HUES6 (cell line): ENCODE measurements around the gene BPIFB2.

Experiments used
- H3K27ac ChIP-seq: 2 replicates; pipeline ENCODE4 v1.7.0; 2013; ENCODE audit warnings: low read depth, mild to moderate bottlenecking, low read length, inconsistent platforms
- H3K27me3 ChIP-seq: 2 replicates; pipeline ENCODE4 v1.6.1; 2013; ENCODE audit warnings: low read length; ENCODE audit not compliant: control insufficient read depth, insufficient read depth
- H3K36me3 ChIP-seq: 2 replicates; pipeline ENCODE4 v1.6.1; 2013; ENCODE audit warnings: low read length; ENCODE audit not compliant: control insufficient read depth, insufficient read depth
- H3K4me1 ChIP-seq: 2 replicates; pipeline ENCODE4 v1.6.1; 2013; ENCODE audit warnings: low read length; ENCODE audit not compliant: control insufficient read depth, insufficient read depth
- H3K4me3 ChIP-seq: 2 replicates; pipeline ENCODE4 v1.5.1; 2013; ENCODE audit warnings: low read depth, low read length
- H3K9ac ChIP-seq: one replicate; pipeline ENCODE4 v1.6.1; 2013; ENCODE audit warnings: mild to moderate bottlenecking, low read length
- H3K9me3 ChIP-seq: 2 replicates; pipeline ENCODE4 v1.6.1; 2013; ENCODE audit warnings: low read depth, low read length; ENCODE audit not compliant: control insufficient read depth, insufficient read depth

Gene BPIFB2

DNA sequence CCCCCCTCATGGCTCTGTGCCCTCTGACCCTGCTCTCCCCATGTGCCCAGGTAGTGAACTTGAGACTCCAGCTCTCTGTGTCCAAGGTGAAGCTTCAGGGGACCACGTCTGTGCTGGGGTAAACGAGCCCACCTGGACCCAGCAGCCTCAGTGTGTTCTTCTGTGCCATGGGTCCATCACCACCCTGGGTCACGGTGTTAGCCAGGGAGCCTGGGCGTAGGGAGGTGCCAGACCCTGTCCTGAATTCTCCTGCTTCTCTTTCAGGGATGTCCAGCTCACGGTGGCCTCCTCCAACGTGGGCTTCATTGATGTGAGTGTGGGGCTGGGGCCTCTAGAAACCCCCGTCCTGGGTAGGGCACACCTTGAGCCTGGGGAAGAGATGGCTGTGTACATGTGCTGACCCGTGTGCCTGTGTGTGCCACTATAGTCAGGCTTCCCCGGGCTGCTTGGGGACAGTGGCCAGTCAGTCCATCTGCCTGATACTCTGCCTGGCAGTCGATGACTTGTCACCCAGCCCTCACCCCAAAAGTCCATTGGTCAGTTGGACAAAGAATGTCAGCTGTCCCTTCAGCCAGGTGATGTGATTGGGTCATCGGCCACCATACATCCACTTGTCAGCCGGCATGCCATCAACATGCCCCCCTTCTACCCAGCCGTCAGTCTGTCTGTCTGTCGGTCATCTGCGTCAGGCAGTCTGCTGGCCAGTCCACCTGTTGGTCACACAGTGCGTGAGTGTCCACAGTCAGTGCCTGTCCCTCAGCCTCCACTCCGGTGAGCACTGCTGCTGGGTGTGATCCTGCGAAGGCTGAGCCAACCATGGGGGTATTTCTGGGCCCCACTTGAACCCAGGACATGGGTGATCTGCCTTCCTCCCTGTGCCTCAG lies 13.0 kb downstream of the BPIFB2 start:
- Histone ChIP-seq H3K9ac (no peak overlapping the region), H3K4me1 (peaks cover 5% of the 10 kb centered on the region; the same call in 1 of the 2 replicates), H3K27me3 (no peaks in the 10 kb centered on the region), H3K27ac (no peak overlapping the region), H3K36me3 (no peaks in the 10 kb centered on the region), H3K4me3 (no peak overlapping the region), H3K9me3 (no peaks in the 10 kb centered on the region)

DNA sequence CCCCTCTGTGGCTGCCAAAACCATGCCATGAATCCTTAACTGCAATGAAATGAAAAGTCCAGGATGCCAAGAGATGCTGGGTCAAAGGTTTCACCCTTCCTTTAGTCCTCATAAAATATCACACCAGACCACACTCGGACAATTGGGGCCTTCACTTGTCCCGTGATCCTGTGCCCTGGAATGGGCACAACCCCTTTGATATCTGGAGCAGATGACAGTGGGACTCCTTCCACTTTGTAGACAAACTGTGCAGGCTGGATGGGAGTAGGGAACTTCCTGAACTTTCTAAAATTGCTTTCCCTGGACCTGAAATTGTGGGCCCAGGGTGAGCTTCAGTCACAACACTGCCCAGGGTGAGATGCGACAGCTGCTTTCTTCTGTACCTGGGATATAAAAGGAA lies 14.4 kb downstream of the BPIFB2 start:
- Histone ChIP-seq H3K4me3 (no peak overlapping the region), H3K27me3 (no peaks in the 10 kb centered on the region)

DNA sequence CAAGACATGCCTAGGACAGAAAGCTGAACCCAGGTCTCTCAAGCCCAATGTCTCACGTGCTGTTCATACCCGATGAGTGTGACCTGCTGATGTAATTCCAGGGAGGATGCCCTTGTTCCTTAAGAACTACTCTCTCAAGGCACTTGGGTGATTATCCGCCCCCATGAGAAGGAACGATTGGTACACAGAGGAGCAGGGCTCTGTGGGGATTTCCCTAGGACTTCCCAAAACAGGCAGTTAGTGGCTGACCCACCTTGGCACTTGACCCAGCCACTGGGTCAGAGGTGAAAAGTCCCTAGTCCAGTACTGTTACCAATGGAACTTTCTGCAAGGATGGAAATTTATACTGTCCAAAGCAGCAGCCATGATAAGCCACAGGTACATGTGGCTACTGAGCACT lies 14.8 kb downstream of the BPIFB2 start:
- no peak overlapping the region for H3K4me3 ChIP-seq
- H3K27ac ChIP-seq, result no peak overlapping the region
- H3K9me3 ChIP-seq, result no peaks in the 10 kb centered on the region
- no peak overlapping the region for H3K9ac ChIP-seq
- no peaks in the 10 kb centered on the region for H3K36me3 ChIP-seq
- no peaks in the 10 kb centered on the region for H3K27me3 ChIP-seq
- peaks cover 5% of the 10 kb centered on the region; the same call in 1 of the 2 replicates for H3K4me1 ChIP-seq

More for the DNA sequence above, 14.4 kb downstream of the BPIFB2 start:
- Histone ChIP-seq H3K4me1 (peaks cover 5% of the 10 kb centered on the region; the same call in 1 of the 2 replicates), H3K27ac (no peak overlapping the region), H3K36me3 (no peaks in the 10 kb centered on the region), H3K9me3 (no peaks in the 10 kb centered on the region), H3K9ac (no peak overlapping the region)

DNA sequence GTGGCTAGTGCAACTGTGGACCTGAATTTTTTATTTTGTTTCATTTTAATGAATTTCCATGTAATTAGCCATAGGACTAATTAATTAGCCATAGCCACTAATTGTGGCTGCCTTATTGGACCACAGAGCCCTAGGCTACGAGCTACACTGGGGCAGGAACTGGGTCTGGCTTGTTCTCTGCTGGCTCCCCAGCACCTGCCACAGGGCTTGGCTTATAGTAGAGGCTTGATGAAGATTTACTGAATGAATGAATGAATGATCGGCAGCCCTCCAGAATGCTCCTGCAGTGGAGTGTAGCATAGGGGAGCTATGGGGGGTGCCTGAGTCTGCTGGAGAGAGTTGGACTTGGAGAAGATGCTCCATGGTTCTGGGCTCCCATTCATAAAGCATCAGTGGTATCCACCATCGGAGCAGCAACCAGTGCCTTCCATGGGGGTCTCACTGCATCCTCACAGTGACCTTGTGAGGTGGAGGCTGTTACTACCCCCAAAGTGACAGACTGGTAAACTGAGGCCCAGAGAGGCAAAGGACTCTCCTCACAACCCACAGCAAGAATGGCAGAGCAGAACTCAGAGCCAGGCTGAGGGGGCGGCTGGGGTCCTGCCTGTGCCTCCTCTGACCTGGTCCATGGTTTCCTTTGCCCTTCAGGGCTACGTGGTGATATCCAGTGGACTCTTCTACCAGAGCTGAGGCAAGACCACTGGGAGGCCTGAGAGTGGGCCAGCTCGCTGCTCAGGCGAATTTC lies 15.4 kb downstream of the BPIFB2 start:
- no peaks in the 10 kb centered on the region for H3K36me3 ChIP-seq
- peaks cover 5% of the 10 kb centered on the region; the same call in 1 of the 2 replicates for H3K4me1 ChIP-seq
- H3K27me3 ChIP-seq, result no peaks in the 10 kb centered on the region

DNA sequence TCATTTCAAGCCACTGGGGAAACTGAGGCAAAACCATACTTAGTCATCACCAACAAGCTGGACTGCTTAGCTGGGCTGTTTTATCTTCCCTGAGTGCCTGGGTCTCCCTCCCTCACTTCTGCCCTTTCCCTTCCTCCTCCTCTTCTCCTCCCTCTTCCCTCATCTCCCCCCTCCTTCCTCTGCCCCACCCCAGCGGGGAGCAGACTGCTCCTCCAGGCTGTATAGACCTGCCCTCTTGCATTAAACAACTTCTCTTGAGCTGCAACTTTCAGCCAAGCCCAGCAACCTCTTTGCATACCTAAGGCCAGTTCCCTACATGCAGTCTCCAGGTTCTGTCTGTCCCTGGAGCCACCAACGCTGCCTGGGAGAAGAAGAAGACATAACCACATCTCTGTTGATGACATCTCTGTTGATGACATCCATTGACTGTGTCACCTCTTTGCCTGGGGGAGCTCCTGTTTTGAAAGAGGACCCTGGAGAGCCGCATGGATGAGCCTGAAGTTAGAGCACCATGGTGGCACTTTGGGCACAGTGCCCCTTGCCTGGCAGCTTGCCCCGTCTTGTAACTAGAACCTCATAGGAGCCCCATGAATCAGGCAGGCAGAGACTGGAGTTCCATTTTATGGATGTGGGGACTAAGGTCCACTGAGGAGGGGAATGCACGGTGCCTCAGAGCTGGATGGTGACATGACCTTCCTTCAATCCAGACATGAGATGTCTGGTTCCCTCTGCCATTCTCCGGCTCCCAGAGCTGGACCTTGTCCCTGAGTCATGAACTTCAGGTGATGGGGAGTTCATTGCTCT lies 16.1 kb downstream of the BPIFB2 start:
- Histone ChIP-seq H3K9me3 (no peaks in the 10 kb centered on the region), H3K9ac (no peak overlapping the region), H3K27me3 (no peaks in the 10 kb centered on the region), H3K4me3 (no peak overlapping the region), H3K4me1 (peaks cover 5% of the 10 kb centered on the region; the same call in 1 of the 2 replicates), H3K36me3 (no peaks in the 10 kb centered on the region), H3K27ac (no peak overlapping the region)

More for the DNA sequence above, 15.4 kb downstream of the BPIFB2 start:
- Histone ChIP-seq H3K9me3 (no peaks in the 10 kb centered on the region), H3K4me3 (no peak overlapping the region), H3K9ac (no peak overlapping the region), H3K27ac (no peak overlapping the region)

DNA sequence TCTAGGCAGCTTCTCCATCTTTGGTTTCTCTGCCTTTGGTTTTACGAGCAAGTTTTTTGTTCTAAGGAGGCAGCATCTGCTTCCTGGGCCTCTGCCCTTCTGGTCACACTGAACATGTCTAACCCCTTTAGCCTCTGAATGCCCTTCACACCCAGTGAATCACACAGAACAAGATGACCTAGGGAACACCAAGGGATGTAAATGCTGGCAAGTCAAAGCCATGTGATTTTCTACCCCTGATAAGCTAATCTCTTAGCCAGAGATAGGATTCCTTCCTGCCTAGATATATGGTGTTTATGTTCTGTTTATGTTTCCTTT lies 16.7 kb downstream of the BPIFB2 start:
- no peaks in the 10 kb centered on the region for H3K27me3 ChIP-seq
- no peak overlapping the region for H3K27ac ChIP-seq

DNA sequence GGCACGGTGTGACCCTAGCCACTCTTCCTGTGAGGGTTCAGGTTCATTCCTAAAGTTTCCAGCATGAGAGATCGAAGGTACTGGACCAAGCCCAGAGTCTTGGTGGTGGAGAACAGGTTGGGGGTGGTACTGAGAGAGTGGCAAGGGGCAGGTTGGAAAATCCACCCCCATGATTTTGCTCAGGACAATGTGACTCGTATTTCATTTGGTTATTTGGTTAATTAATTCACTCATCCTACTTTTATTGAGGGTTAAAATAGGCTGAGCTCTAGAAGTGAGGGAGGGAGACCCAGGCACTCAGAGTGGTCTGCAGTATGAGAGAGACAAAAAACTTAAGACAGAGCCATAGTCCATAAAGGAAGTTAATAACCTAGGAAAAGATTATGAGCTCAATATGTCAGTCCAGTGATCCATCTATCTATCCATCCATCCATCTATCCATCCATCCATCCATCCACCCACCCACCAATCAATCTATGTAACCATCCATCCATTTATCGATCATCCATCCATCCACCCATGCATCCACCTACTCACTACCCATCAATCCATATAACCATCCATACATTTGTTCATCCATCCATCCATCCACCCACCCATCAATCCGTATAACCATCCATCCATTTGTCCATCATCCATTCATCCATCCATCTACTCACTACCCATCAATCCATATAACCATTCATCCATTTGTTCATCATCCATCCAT lies 17.3 kb downstream of the BPIFB2 start:
- no peak overlapping the region for H3K4me3 ChIP-seq
- H3K27me3 ChIP-seq, result no peaks in the 10 kb centered on the region

More for the DNA sequence above, 16.7 kb downstream of the BPIFB2 start:
- no peak overlapping the region for H3K9ac ChIP-seq
- peaks cover 5% of the 10 kb centered on the region; the same call in 1 of the 2 replicates for H3K4me1 ChIP-seq
- no peaks in the 10 kb centered on the region for H3K36me3 ChIP-seq
- H3K9me3 ChIP-seq, result no peaks in the 10 kb centered on the region
- no peak overlapping the region for H3K4me3 ChIP-seq

DNA sequence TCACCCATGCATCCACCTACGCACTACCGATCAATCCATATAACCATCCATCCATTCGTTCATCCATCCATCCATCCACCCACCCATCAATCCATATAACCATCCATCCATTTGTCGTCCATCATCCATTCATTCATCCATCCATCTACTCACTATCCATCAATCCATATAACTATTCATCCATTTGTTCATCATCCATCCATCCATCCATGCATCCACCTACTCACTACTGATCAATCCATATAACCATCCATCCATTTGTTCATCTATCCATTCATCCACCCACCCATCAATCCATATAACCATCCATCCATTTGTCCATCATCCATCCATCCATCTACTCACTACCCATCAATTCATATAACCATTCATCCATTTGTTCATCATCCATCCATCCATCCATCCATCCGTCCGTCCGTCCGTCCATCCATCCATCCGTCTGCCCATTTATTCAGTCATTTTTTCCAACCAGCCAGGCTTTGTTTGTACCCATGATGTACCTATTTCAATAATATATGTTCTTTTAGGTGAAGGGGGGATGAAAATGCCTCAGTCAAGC lies 17.9 kb downstream of the BPIFB2 start:
- Histone ChIP-seq H3K4me1 (peaks cover 5% of the 10 kb centered on the region; the same call in 1 of the 2 replicates), H3K27me3 (no peaks in the 10 kb centered on the region), H3K27ac (no peak overlapping the region), H3K36me3 (no peaks in the 10 kb centered on the region), H3K9me3 (no peaks in the 10 kb centered on the region), H3K4me3 (no peak overlapping the region), H3K9ac (no peak overlapping the region)

More for the DNA sequence above, 17.3 kb downstream of the BPIFB2 start:
- H3K9me3 ChIP-seq, result no peaks in the 10 kb centered on the region
- no peak overlapping the region for H3K9ac ChIP-seq
- peaks cover 5% of the 10 kb centered on the region; the same call in 1 of the 2 replicates for H3K4me1 ChIP-seq
- no peak overlapping the region for H3K27ac ChIP-seq
- no peaks in the 10 kb centered on the region for H3K36me3 ChIP-seq

DNA sequence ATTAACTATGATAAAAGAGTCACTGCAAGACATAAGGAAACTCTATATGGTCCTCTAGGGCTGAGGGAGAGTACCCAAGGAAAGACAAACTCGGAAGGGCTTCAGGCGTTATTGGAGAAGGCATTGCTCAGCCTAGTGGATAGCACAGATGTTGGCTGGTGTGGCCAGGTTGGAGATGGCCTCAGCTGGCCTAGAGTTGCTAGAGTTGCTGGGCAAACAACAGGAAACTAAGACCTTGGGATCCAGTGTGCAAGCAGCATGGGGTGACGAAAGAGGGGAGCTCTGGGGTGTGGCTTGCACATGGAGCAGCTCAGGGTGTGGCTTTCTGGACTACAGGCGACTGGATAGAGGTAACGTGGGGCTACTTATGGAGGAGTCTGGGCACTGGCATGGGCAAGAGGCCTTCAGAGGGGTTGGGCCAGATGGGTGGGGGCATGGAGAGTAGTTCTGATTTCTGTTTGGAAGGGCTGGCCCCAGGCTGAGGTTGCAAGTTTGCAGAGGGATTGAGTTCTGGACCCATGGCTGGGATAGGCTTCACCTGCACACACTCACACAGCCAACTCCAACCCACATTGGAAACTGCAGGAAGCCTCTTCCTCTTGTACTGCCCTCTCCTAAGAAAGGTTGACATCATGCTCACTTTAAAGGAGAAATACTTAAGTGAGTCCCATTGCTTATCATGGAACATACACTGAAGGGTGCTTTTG lies 18.7 kb downstream of the BPIFB2 start:
- Histone ChIP-seq H3K27ac (no peak overlapping the region), H3K27me3 (no peaks in the 10 kb centered on the region), H3K4me1 (peaks cover 5% of the 10 kb centered on the region; the same call in 1 of the 2 replicates), H3K9ac (no peak overlapping the region), H3K4me3 (no peak overlapping the region), H3K9me3 (no peaks in the 10 kb centered on the region), H3K36me3 (no peaks in the 10 kb centered on the region)
